H9 (cell line): ENCODE data around the gene GSTO1. TPM values are rescaled to one million over a fixed set of nuclear protein-coding genes. Genes with fewer than 3 reads are reported as not detected.

Experiments used
- DNase-seq: peaks from one replicate; pipeline ENCODE4 v3.0.0-alpha.2; 2017
- H2AFZ ChIP-seq: one replicate; pipeline ENCODE4 v1.6.1; 2013; ENCODE audit warnings: mild to moderate bottlenecking, low read length, control low read depth, moderate library complexity
- H2AK5ac ChIP-seq: 2 replicates; pipeline ENCODE4 v1.6.1; 2013; ENCODE audit warnings: low read length, control low read depth, mixed read lengths; ENCODE audit not compliant: insufficient read length
- H2BK120ac ChIP-seq: one replicate; pipeline ENCODE4 v1.6.1; 2013; ENCODE audit warnings: low read depth, mild to moderate bottlenecking, low read length, control low read depth, inconsistent platforms; ENCODE audit not compliant: poor library complexity, severe bottlenecking
- H2BK12ac ChIP-seq: 2 replicates; pipeline ENCODE4 v1.6.1; 2013; ENCODE audit warnings: low read length, control low read depth, mixed read lengths, low read depth; ENCODE audit not compliant: insufficient read length
- H2BK15ac ChIP-seq: 2 replicates; pipeline ENCODE4 v1.6.1; 2013; ENCODE audit warnings: low read depth, low read length, control low read depth
- H2BK20ac ChIP-seq: one replicate; pipeline ENCODE4 v1.6.1; 2013; ENCODE audit warnings: low read depth, mild to moderate bottlenecking, low read length, control low read depth, inconsistent platforms; ENCODE audit not compliant: poor library complexity, severe bottlenecking
- H2BK5ac ChIP-seq: 2 replicates; pipeline ENCODE4 v1.6.1; 2013; ENCODE audit warnings: low read length, control low read depth, mixed read lengths; ENCODE audit not compliant: insufficient read length
- H3K14ac ChIP-seq: 2 replicates; pipeline ENCODE4 v1.6.1; 2013; ENCODE audit warnings: low read length, control low read depth; ENCODE audit not compliant: insufficient read depth
- H3K18ac ChIP-seq: 2 replicates; pipeline ENCODE4 v1.6.1; 2013; ENCODE audit warnings: low read depth, mild to moderate bottlenecking, mixed read lengths, low read length, control low read depth; ENCODE audit not compliant: insufficient read length
- H3K23ac ChIP-seq: 2 replicates; pipeline ENCODE4 v1.6.1; 2013; ENCODE audit warnings: low read length, control low read depth, mixed read lengths, low read depth; ENCODE audit not compliant: insufficient read length
- H3K23me2 ChIP-seq: 2 replicates; pipeline ENCODE4 v1.6.1; 2013; ENCODE audit warnings: low read depth, mild to moderate bottlenecking, mixed read lengths, low read length, control low read depth; ENCODE audit not compliant: insufficient read length, poor library complexity, severe bottlenecking
- H3K27ac ChIP-seq: 2 replicates; pipeline ENCODE4 v1.5.1; 2013; ENCODE audit warnings: low read length, control low read depth, mixed read lengths, low read depth; ENCODE audit not compliant: insufficient read length
- H3K27me3 ChIP-seq: 2 replicates; pipeline ENCODE4 v1.6.1; 2013; ENCODE audit warnings: low read length, control low read depth, inconsistent platforms; ENCODE audit not compliant: insufficient read depth
- H3K4ac ChIP-seq: 2 replicates; pipeline ENCODE4 v1.6.1; 2013; ENCODE audit warnings: low read depth, mild to moderate bottlenecking, control low read depth, inconsistent platforms, low read length, moderate library complexity
- H3K4me1 ChIP-seq: 2 replicates; pipeline ENCODE4 v1.6.1; 2013; ENCODE audit warnings: low read length, control low read depth, inconsistent platforms; ENCODE audit not compliant: insufficient read depth
- H3K4me2 ChIP-seq: 2 replicates; pipeline ENCODE4 v1.6.1; 2013; ENCODE audit warnings: low read length, control low read depth, mixed read lengths; ENCODE audit not compliant: insufficient read length, insufficient read depth
- H3K56ac ChIP-seq: 2 replicates; pipeline ENCODE4 v1.6.1; 2013; ENCODE audit warnings: low read depth, mild to moderate bottlenecking, mixed read lengths, low read length, control low read depth; ENCODE audit not compliant: insufficient read length
- H3K79me1 ChIP-seq: 2 replicates; pipeline ENCODE4 v1.6.1; 2013; ENCODE audit warnings: low read depth, mild to moderate bottlenecking, moderate library complexity, low read length, control low read depth, inconsistent platforms; ENCODE audit not compliant: insufficient read depth, poor library complexity, severe bottlenecking
- H3K79me2 ChIP-seq: 2 replicates; pipeline ENCODE4 v1.6.1; 2013; ENCODE audit warnings: low read length, control low read depth, inconsistent platforms; ENCODE audit not compliant: insufficient read depth
- H3K9ac ChIP-seq: 2 replicates; pipeline ENCODE4 v1.6.1; 2013; ENCODE audit warnings: low read length, control low read depth, mixed read lengths; ENCODE audit not compliant: insufficient read length; ENCODE audit errors: extremely low read depth
- H3K9me3 ChIP-seq: one replicate; pipeline ENCODE4 v1.6.1; 2013; ENCODE audit warnings: low read depth, low read length, inconsistent platforms; ENCODE audit not compliant: control insufficient read depth
- H3T11ph ChIP-seq: one replicate; pipeline ENCODE4 v1.6.1; 2013; ENCODE audit warnings: mild to moderate bottlenecking, low read length, control low read depth, inconsistent platforms
- H4K20me1 ChIP-seq: one replicate; pipeline ENCODE4 v1.6.1; 2013; ENCODE audit not compliant: control insufficient read depth, insufficient read length, insufficient read depth
- H4K5ac ChIP-seq: 2 replicates; pipeline ENCODE4 v1.6.1; 2013; ENCODE audit warnings: low read depth, mild to moderate bottlenecking, mixed read lengths, low read length, control low read depth; ENCODE audit not compliant: insufficient read length
- H4K8ac ChIP-seq: replicated peaks from 2 replicates; pipeline ENCODE4 v1.6.1; 2013; ENCODE audit warnings: low read length, control low read depth, mixed read lengths, low read depth; ENCODE audit not compliant: insufficient read length
- H4K91ac ChIP-seq: 2 replicates; pipeline ENCODE4 v1.6.1; 2013; ENCODE audit warnings: low read depth, mild to moderate bottlenecking, moderate library complexity, mixed read lengths, low read length, control low read depth; ENCODE audit not compliant: insufficient read length
- H3K27ac Mint-ChIP-seq, 3 experiments: 2 replicates in 2 of 3; 3 replicates in 1 of 3; pipeline ENCODE4 v1.8.0; 2020 to 2021; ENCODE audit warnings: mixed read lengths in 3 of 3, mild to moderate bottlenecking in 1 of 3, moderate library complexity in 1 of 3
- H3K27me3 Mint-ChIP-seq: 2 replicates; pipeline ENCODE4 v1.8.0; 2021; ENCODE audit warnings: low read depth, mild to moderate bottlenecking, moderate library complexity, mixed read lengths
- H3K36me3 Mint-ChIP-seq, 3 experiments: 2 replicates in 2 of 3; 3 replicates in 1 of 3; pipeline ENCODE4 v1.8.0; 2020 to 2021; ENCODE audit warnings: low read depth in 3 of 3, mixed read lengths in 3 of 3; ENCODE audit not compliant: insufficient read depth in 1 of 3
- H3K4me1 Mint-ChIP-seq, 2 experiments: 2 replicates each; pipeline ENCODE4 v1.8.0; 2020; ENCODE audit warnings: mixed read lengths in 2 of 2
- H3K4me3 Mint-ChIP-seq, 2 experiments: 2 replicates in 1 of 2; 3 replicates in 1 of 2; pipeline ENCODE4 v1.8.0; 2020 to 2021; ENCODE audit warnings: mild to moderate bottlenecking in 2 of 2, mixed read lengths in 2 of 2, moderate library complexity in 1 of 2
- H3K9me3 Mint-ChIP-seq, 2 experiments: 2 replicates in 1 of 2; 3 replicates in 1 of 2; pipeline ENCODE4 v1.8.0; 2020; ENCODE audit warnings: mild to moderate bottlenecking in 2 of 2, mixed read lengths in 2 of 2, moderate library complexity in 1 of 2
- CTCF ChIP-seq: fragments of 200-600 bp; sonication (generic); conservative IDR thresholded peaks from 3 replicates; pipeline ENCODE4 v1.8.0; 2021; ENCODE audit warnings: antibody characterized with exemption, mild to moderate bottlenecking
- WGBS: extraction: QIAGEN DNeasy Blood & Tissue Kit; methylation state at CpG from one replicate; pipeline ENCODE4 v1.1.7; 2013; ENCODE audit warnings: missing lambda C conversion rate, low lambda C conversion rate, mixed read lengths; ENCODE audit not compliant: insufficient read length; ENCODE audit errors: extremely low coverage; 5-methylcytosine and 5-hydroxymethylcytosine counted together
- total RNA-seq: library from RNA; stranded (reverse); gene quantifications from 2 replicates; pipeline ENCODE4 v1.2.1, GENCODE V29; 2021

GSTO1 gene
- total RNA-seq, 1 experiment from 2014 or later, result 114 TPM

GRCh38 chr10:104231784-104232612 lies 22.7 kb upstream of the GSTO1 start, which contains the start of gene CFAP43:
Gene CFAP43, minus strand, starts transcription at chr10:104232364. Its CDS starts 118 bp downstream, at chr10:104232246.
- Histone ChIP-seq H2BK12ac (no peak within 1 kb of the TSS), H3K27ac (no peak within 1 kb of the TSS), H3K79me2 (no peaks in the 10 kb centered on the region), H3K23me2 (peaks cover 8% of the 10 kb centered on the region), H3K4ac (no peak within 1 kb of the TSS), H2BK20ac (no peak within 1 kb of the TSS), H3K9ac (peak within 1 kb of the TSS; percentile 73), H3K27me3 (no peaks in the 10 kb centered on the region), H3K79me1 (no peaks in the 10 kb centered on the region), H2AK5ac (no peak within 1 kb of the TSS), H3K4me1 (no peaks in the 10 kb centered on the region), H3K23ac (no peak within 1 kb of the TSS), H2BK120ac (no peak within 1 kb of the TSS), H3T11ph (no peak within 1 kb of the TSS), H2BK15ac (no peak within 1 kb of the TSS), H3K9me3 (no peaks in the 10 kb centered on the region), H4K5ac (no peak within 1 kb of the TSS), H4K91ac (no peak within 1 kb of the TSS), H2AFZ (no peak within 1 kb of the TSS), H3K14ac (peak within 1 kb of the TSS; percentile 93), H3K56ac (no peak within 1 kb of the TSS), H4K8ac (no peak within 1 kb of the TSS), H2BK5ac (no peak within 1 kb of the TSS), H3K4me2 (peak within 1 kb of the TSS; percentile 76), H4K20me1 (no peaks in the 10 kb centered on the region), H3K18ac (peak within 1 kb of the TSS; percentile 93)
- Mint-ChIP-seq H3K4me3 (peak within 1 kb of the TSS; percentile 91 to 94), H3K9me3 (peaks cover 15 to 19% of the 10 kb centered on the region in 2 experiments), H3K36me3 (peaks cover 4 to 5% (median 5%) of the 10 kb centered on the region in 3 experiments; a peak in 6 of 7 replicates), H3K4me1 (peaks cover 7 to 8% of the 10 kb centered on the region in 2 experiments; a peak in 3 of 4 replicates), H3K27me3 (no peaks in the 10 kb centered on the region), H3K27ac (peak within 1 kb of the TSS in 2 of 3 experiments; percentile 80 to 97; a peak in 4 of 7 replicates)
- no CpG with 5 or more reads among the region's 60 CpGs for WGBS
- no peak for TF ChIP-seq CTCF
- DNase-seq, result peak; percentile 97
